ENCODE results near the gene TSPEAR. TPM values are rescaled to one million over a fixed set of nuclear protein-coding genes. Genes with fewer than 3 reads are reported as not detected.

TSPEAR gene
- total and polyA plus RNA-seq, 9 of the 15 experiments (the other 6 are each of a cell fraction or from before 2014, with no cell fraction given) = not detected

- WGBS (ENCODE audit: insufficient coverage, low coverage, missing lambda C conversion rate) = 5% methylated on average over 15 of the region's 17 CpGs
- Histone ChIP-seq H2AFZ (ENCODE audit: low read depth, low read length) (no peak overlapping the region), H4K20me1 (replicated peaks; ENCODE audit: control insufficient read depth, insufficient read depth, low read length) (no peaks in the 10 kb centered on the region), H3K79me2 (ENCODE audit: control insufficient read depth, insufficient read depth, low read length) (no peaks in the 10 kb centered on the region), H3K4me3 (no peak overlapping the region), H3K9ac (ENCODE audit: insufficient read depth in 1 of 2, low read depth in 2 of 2, low read length in 2 of 2) (no peak overlapping the region), H3K4me2 (ENCODE audit: insufficient read depth, low read length) (no peak overlapping the region), H3K27ac (ENCODE audit: extremely low read depth, low read depth, low read length) (no peak overlapping the region), H3K36me3 (ENCODE audit: control insufficient read depth, insufficient read depth, low read length) (no peaks in the 10 kb centered on the region), H3K27me3 (ENCODE audit: control insufficient read depth in 2 of 2, insufficient read depth in 2 of 2, low read length in 2 of 2) (peaks cover 0 to 30% of the 10 kb centered on the region in 2 experiments; a peak in 3 of 5 replicates), H3K4me1 (replicated peaks in 1 of 2; ENCODE audit: control insufficient read depth in 2 of 2, insufficient read depth in 2 of 2, low read length in 2 of 2) (peaks cover 0 to 4% of the 10 kb centered on the region in 2 experiments; a peak in 2 of 5 replicates), H3K9me1 (ENCODE audit: control insufficient read depth, insufficient read depth, low read length) (no peaks in the 10 kb centered on the region), H3K9me3 (replicated peaks; ENCODE audit: control insufficient read depth, insufficient read depth, low read depth, low read length) (peaks cover 3% of the 10 kb centered on the region)
- ATAC-seq = no peak
- intact Hi-C loops (cut with micrococcal nuclease) = no loop called here
- BruUV-seq (replicated peaks) = no TSS peak
- no peak for FAIRE-seq
- POLR2A ChIA-PET = no interaction called here
- in situ Hi-C loops (cut with MboI) = no loop called here
- DNase-seq (ENCODE audit: extremely low read depth in 1 of 4, low spot score in 3 of 4) = no peak
- CTCF ChIA-PET (ENCODE audit: low intra/inter-chr PET ratio) = no interaction called here
- TF ChIP-seq E2F1 (CRISPR knock-in tag; IDR thresholded peaks at IDR 0.05) = no peak
- no peak for TF ChIP-seq ZFPM2 (CRISPR knock-in tag; IDR thresholded peaks at IDR 0.05)
- TF ChIP-seq USF1 (CRISPR knock-in tag; IDR thresholded peaks at IDR 0.05) = no peak
- no peak for TF ChIP-seq TCF7 (IDR thresholded peaks at IDR 0.05; ENCODE audit: borderline replicate concordance)
- no peak for TF ChIP-seq THAP12 (CRISPR knock-in tag; IDR thresholded peaks at IDR 0.05)
- TF ChIP-seq CTCFL (IDR thresholded peaks at IDR 0.05; ENCODE audit: borderline replicate concordance, insufficient read depth, low read depth, low read length, poor library complexity, severe bottlenecking) = no peak
- TF ChIP-seq ZNF668 (CRISPR knock-in tag; IDR thresholded peaks at IDR 0.05) = no peak
- no peak for TF ChIP-seq SMAD3 (CRISPR knock-in tag; conservative IDR thresholded peaks at IDR 0.05)
- TF ChIP-seq ZBTB33 (CRISPR knock-in tag; IDR thresholded peaks at IDR 0.05) = no peak
- no peak for TF ChIP-seq KAT8 (IDR thresholded peaks at IDR 0.05; ENCODE audit: low read depth)
- no peak for TF ChIP-seq CBX5 (IDR thresholded peaks at IDR 0.05; ENCODE audit: borderline replicate concordance, low read depth)
- TF ChIP-seq HDAC2 (IDR thresholded peaks at IDR 0.05) = no peak
Observed at GRCh38 chr21:44578371-44579055, 132.9 kb downstream of the TSPEAR start.
